ENCODE measurements around the gene PMEPA1.

The PMEPA1 gene

GRCh38 chr20:57689745-57690481 lies 19.9 kb downstream of the PMEPA1 start:
- DNase-seq = no peak
- no peaks in the 10 kb centered on the region for H3K27me3 ChIP-seq (ENCODE audit: insufficient read depth, low read depth, severe bottlenecking)
- H3K27ac ChIP-seq = no peak overlapping the region
- H3K36me3 ChIP-seq = no peaks in the 10 kb centered on the region
- no peak overlapping the region for H3K4me3 ChIP-seq (ENCODE audit: low read depth, low read length)
- no peak for TF ChIP-seq CTCF (IDR thresholded peaks at IDR 0.05; ENCODE audit: low read depth, low read length)
- H3K9me3 ChIP-seq (ENCODE audit: severe bottlenecking) = no peaks in the 10 kb centered on the region

GRCh38 chr20:57688864-57689263 lies 21.0 kb downstream of the PMEPA1 start:
- Histone ChIP-seq H3K27ac (no peak overlapping the region), H3K27me3 (ENCODE audit: insufficient read depth, low read depth, severe bottlenecking) (no peaks in the 10 kb centered on the region), H3K36me3 (no peaks in the 10 kb centered on the region), H3K4me3 (ENCODE audit: low read depth, low read length) (no peak overlapping the region), H3K9me3 (ENCODE audit: severe bottlenecking) (no peaks in the 10 kb centered on the region)
- TF ChIP-seq CTCF (IDR thresholded peaks at IDR 0.05; ENCODE audit: low read depth, low read length) = no peak
- DNase-seq = no peak

- no peak for TF ChIP-seq CTCF (IDR thresholded peaks at IDR 0.05; ENCODE audit: low read depth, low read length)
- Histone ChIP-seq H3K4me3 (ENCODE audit: low read depth, low read length) (no peak overlapping the region), H3K36me3 (no peaks in the 10 kb centered on the region), H3K9me3 (ENCODE audit: severe bottlenecking) (no peaks in the 10 kb centered on the region), H3K27ac (no peak overlapping the region), H3K27me3 (ENCODE audit: insufficient read depth, low read depth, severe bottlenecking) (no peaks in the 10 kb centered on the region)
- DNase-seq = no peak
Observed at GRCh38 chr20:57688295-57688694, 21.5 kb downstream of the PMEPA1 start.

GRCh38 chr20:57686931-57687652 lies 22.7 kb downstream of the PMEPA1 start:
- Histone ChIP-seq H3K36me3 (no peaks in the 10 kb centered on the region), H3K27ac (no peak overlapping the region)

GRCh38 chr20:57685146-57685758 lies 24.6 kb downstream of the PMEPA1 start:
- TF ChIP-seq CTCF (IDR thresholded peaks at IDR 0.05; ENCODE audit: low read depth, low read length) = no peak
- Histone ChIP-seq H3K9me3 (ENCODE audit: severe bottlenecking) (no peaks in the 10 kb centered on the region), H3K36me3 (no peaks in the 10 kb centered on the region), H3K27ac (no peak overlapping the region), H3K27me3 (ENCODE audit: insufficient read depth, low read depth, severe bottlenecking) (no peaks in the 10 kb centered on the region), H3K4me3 (ENCODE audit: low read depth, low read length) (no peak overlapping the region)
- no peak for DNase-seq

More at GRCh38 chr20:57686931-57687652, 22.7 kb downstream of the PMEPA1 start:
- H3K27me3 ChIP-seq (ENCODE audit: insufficient read depth, low read depth, severe bottlenecking) = no peaks in the 10 kb centered on the region
- DNase-seq = no peak
- H3K9me3 ChIP-seq (ENCODE audit: severe bottlenecking) = no peaks in the 10 kb centered on the region
- no peak for TF ChIP-seq CTCF (IDR thresholded peaks at IDR 0.05; ENCODE audit: low read depth, low read length)
- H3K4me3 ChIP-seq (ENCODE audit: low read depth, low read length) = no peak overlapping the region
